Ovary (tissue), 1 donor: ENCODE results near the gene KIAA0040.

Experiments used
- EP300 ChIP-seq: sonication (generic); formaldehyde crosslinking; IDR thresholded peaks from one replicate; pipeline ENCODE4 v1.6.1; 2017; ENCODE audit warnings: antibody characterized with exemption
- POLR2A ChIP-seq: fragments of 450-650 bp; IDR thresholded peaks from one replicate; pipeline ENCODE4 v1.6.1; 2017; ENCODE audit warnings: antibody characterized with exemption, mild to moderate bottlenecking, moderate library complexity

DNA sequence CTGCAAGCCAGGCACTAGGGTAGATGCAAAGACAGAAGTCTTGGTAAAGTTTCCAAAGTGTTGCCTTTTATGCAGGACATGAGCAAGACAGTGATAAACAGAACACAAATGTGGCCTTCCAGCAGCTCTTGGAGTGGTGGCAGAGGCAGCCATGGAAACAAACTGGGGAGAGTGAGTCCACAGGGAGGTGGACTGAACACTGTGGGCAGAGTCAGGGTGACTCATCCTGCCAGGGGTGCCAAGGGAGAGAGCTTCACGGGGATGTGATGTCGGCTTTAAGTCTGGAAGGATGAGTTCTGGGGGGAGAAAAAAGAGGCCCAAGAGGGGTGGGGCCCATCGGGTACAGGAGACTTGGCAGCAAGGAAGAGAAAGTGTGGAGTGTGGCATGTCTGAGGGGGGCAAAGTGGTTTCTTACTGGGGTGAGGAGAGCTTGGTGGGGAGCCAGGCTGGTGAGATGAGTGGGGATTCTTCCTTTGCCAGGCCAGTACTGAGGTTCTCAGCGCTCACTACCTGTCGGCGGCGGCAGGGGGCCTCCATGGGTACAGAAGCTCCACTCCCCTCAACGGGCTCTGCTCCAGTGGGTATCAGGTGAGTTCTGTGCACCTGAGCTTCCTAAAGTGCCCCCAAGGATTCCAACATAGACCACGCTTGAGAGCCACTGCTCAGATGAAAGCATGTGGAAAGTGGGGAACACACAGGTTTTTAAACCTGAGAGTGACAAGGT lies 41.8 kb downstream of the KIAA0040 start:
- TF ChIP-seq POLR2A (no peak), EP300 (no peak)
